ENCODE measurements around the gene EPHX1. TPM values are rescaled to one million over a fixed set of nuclear protein-coding genes. Genes with fewer than 3 reads are reported as not detected.
A peak's percentile ranks its signal among the peaks of the same experiment; 100 is the strongest.
"Not testable (repeated sequence)": the region's sequence is repeated elsewhere in the genome, so short reads cannot be mapped to it uniquely, and the experiment has no call there.

The EPHX1 gene
- total RNA-seq, 4 donors from 2014 or later, result 89.0 to 177 (median 156) TPM

DNA sequence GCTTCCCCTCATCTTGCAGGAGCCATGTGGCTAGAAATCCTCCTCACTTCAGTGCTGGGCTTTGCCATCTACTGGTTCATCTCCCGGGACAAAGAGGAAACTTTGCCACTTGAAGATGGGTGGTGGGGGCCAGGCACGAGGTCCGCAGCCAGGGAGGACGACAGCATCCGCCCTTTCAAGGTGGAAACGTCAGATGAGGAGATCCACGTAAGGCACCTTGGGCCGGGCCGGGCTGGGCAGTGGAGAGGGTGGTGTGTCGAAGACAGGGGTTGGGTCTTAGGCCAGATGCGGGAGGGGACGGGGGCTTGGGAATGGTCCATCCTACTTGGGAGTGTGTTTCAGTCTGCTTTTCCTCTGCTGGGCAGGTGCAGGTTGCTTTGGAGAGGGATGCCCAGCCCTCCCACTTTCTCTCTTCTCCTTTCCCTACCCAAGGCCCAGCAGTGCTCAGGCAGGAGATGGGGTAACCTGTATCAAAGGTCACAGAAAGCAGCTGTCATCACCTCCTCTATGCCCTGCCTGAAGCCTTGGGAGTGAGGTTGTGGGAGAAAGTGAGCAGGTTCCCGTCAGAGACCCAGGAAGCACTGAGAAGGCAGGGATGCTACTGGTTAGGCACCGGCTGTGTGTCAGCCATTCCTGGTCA lies 18.9 kb downstream of the EPHX1 start:
- DNase-seq (ENCODE audit: low spot score) (no peak), ATAC-seq (ENCODE audit: low FRiP score) (no peak)
- TF ChIP-seq, protein P1, sequence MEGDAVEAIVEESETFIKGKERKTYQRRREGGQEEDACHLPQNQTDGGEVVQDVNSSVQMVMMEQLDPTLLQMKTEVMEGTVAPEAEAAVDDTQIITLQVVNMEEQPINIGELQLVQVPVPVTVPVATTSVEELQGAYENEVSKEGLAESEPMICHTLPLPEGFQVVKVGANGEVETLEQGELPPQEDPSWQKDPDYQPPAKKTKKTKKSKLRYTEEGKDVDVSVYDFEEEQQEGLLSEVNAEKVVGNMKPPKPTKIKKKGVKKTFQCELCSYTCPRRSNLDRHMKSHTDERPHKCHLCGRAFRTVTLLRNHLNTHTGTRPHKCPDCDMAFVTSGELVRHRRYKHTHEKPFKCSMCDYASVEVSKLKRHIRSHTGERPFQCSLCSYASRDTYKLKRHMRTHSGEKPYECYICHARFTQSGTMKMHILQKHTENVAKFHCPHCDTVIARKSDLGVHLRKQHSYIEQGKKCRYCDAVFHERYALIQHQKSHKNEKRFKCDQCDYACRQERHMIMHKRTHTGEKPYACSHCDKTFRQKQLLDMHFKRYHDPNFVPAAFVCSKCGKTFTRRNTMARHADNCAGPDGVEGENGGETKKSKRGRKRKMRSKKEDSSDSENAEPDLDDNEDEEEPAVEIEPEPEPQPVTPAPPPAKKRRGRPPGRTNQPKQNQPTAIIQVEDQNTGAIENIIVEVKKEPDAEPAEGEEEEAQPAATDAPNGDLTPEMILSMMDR (IDR thresholded peaks at IDR 0.05), result no peak

DNA sequence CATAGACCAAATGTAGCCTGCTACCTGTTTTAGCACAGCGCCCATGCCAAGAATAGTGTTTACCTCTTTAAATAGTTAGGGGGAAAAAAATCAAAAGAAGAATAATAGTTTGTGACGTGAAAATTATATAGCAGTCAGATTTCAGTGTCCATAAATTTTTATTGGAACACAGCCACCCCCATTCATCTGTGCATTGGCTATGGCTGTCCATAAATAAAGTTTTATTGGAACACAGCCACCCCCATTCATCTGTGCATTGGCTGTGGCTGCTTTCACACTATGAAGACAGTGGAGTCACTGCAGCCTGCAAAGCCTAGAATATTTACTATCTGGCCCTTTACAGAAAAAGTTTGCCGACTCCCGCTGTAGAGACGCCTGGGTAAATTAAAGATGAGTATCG lies 20.9 kb downstream of the EPHX1 start:
- TF ChIP-seq, protein P1 (IDR thresholded peaks at IDR 0.05), result no peak
- DNase-seq (ENCODE audit: low spot score), result no peak
- ATAC-seq (ENCODE audit: low FRiP score), result no peak

DNA sequence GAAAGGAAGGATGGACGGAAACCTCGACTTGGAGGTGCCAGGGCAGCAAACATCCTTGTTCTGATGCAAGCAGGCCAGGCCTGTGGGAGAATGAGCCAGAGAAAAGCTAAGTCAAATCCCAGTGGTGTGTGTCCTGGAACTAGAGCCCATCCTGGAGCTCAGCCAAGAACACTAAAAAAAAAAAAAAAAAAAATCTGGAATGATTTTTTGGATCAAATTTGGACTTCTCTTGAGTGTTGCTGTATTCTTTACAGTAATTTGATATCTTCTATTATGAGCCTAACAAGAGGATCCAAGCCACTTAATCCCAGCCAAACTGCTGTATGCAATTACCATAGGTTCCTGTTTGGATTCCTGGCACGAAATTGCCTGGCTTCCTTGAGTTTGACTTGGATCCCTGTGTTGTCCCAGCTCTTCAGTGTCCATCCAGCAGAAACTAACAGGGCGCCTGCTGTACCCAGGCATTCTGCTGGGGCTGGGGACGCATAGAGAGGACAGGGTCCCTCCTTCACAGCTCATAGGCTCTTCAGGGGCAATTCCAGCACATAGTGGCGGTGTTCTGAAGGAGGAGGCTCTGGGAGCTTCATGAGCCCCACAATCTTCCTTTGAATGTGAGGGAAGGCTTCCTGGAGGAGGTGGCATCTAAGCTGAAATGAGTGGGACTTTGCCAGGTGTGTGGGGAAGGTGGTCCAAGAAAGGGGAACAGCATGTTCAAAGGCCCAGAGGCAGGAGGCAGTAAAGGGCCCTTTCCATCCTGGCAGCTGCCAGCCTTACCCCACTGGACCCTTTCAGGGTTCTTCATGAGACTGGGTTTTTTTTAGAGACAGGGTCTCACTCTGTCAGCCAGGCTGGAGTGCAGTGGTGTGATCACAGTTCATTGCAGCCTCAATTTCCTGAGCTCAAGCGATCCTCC lies 24.7 kb downstream of the EPHX1 start:
- peak; percentile 71 for ATAC-seq (ENCODE audit: low FRiP score)
- no peak for DNase-seq (ENCODE audit: low spot score)
- TF ChIP-seq, protein P1 (IDR thresholded peaks at IDR 0.05), result no peak

DNA sequence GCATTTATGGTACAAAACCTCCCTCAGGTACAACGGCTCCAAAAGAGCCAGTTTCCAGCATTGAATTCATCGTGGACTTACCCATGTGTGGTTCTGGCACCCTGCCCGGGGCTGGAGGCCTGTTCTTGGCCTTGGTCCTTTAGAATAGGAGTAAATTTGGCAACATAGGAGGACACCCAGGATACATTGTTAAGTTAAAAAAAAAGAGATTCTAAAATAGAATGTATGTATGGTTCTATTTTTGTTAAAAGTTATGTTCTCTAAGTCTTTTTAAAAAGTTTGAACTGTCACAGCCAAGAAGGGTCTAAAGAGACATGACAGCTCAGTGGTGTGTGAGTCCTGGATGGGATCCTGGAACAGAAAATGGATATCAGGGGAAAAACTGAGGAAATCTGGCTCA lies 25.9 kb downstream of the EPHX1 start:
- DNase-seq (ENCODE audit: low spot score) (peak; percentile 72), ATAC-seq (ENCODE audit: low FRiP score) (no peak)

DNA sequence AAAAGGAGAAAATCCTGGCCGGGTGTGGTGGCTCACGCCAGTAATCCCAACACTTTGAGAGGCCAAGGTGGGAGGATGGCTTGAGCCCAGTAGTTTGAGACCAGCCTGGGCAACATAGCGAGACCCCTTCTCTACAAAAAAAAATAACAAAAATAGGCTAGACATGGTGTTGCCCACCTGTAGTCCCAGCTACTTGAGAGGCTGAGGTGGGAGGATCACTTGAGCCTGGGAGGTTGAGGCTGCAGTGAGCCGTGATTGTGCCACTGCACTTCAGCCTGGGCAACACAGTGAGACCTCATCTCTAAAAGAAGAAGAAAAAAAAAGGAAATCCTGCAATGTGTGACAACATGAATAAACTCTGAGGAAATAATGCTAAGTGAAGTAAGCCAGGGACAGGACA lies 26.4 kb downstream of the EPHX1 start:
- ATAC-seq (ENCODE audit: low FRiP score), result not testable (repeated sequence)

More for the DNA sequence above, 25.9 kb downstream of the EPHX1 start:
- TF ChIP-seq, protein P1 (IDR thresholded peaks at IDR 0.05), result no peak

DNA sequence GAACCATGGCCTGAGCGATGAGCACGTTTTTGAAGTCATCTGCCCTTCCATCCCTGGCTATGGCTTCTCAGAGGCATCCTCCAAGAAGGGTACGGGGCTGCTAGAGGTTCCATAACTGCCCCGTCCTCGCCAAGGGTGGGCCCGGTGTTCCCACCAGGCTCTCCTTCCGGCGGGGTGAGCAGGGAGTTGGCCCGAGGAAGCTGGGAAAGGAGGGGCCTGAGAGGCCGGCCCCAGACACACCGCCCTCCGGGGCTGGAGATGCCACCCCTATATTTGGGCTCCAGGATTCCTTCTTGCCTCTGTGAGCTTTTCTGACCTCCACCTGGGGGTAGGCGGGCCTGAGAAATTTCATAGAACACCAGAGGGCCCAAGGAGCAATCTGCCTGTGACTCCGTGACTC lies 28.9 kb downstream of the EPHX1 start:
- no peak for ATAC-seq (ENCODE audit: low FRiP score)
- DNase-seq (ENCODE audit: low spot score), result no peak
- TF ChIP-seq, protein P1 (IDR thresholded peaks at IDR 0.05), result no peak

More for the DNA sequence above, 26.4 kb downstream of the EPHX1 start:
- not testable (repeated sequence) for DNase-seq (ENCODE audit: low spot score)

DNA sequence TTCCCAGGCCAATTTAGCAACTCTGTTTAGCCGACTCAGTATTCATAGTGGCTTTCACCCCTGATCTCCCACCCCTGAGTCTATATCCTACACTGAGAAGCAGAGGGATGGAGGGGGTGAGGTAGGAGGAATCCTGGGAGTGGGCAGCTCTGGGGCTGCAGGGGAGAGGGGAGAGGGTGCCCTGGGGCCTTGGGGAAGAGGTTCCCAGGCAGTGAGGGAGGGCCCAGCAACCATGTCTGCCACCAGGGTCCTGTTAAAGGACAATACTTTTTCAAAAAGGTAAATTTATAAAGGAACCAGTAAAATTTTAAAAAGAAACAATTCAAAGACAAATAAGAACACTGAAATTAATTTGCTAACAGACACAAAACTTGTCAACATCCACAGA lies 30.3 kb downstream of the EPHX1 start:
- TF ChIP-seq, protein P1 (IDR thresholded peaks at IDR 0.05), result no peak
- ATAC-seq (ENCODE audit: low FRiP score), result no peak

More for the DNA sequence above, 30.3 kb downstream of the EPHX1 start:
- DNase-seq (ENCODE audit: low spot score), result no peak
